Myometrial cell (primary cell): Measurements from ENCODE around the gene TRPC1. TPM values are rescaled to one million over a fixed set of nuclear protein-coding genes. Genes with fewer than 3 reads are reported as not detected.

Source experiments
- total RNA-seq: library from RNA; depleted of rRNA; stranded (reverse); fragments of >200 nt; gene quantifications from 2 replicates; pipeline ENCODE4 v1.2.3, GENCODE V29; 2015

Gene TRPC1
- total RNA-seq, result 7.3 and 21.0 TPM in 2 replicates

DNA sequence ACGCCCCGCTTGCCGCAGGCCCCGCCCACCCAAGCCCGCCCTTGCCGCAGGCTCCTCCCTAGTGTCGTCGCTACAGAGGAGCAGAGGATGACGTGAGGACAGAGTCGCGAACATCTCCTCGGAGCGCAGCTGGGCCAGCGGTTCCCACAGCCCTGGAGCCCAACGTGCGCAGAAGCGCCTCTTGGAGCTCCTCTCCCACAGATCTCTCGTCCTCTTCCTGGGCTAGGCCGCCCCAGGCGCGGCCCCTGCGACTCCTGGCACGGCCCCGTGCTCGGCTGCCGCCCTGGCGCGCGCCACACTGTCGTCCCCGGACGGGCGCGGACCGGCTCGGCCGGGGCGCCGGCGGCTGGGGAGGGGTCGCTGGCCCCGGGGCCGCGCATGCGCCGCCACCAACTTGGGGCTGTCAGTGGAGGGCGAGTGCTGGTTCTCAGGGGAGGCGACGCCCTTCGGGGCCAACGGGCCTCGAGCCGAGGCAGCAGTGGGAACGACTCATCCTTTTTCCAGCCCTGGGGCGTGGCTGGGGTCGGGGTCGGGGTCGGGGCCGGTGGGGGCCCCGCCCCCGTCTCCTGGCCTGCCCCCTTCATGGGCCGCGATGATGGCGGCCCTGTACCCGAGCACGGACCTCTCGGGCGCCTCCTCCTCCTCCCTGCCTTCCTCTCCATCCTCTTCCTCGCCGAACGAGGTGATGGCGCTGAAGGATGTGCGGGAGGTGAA, at the start of gene TRPC1:
Gene TRPC1 (plus strand): TSS at position 67 of the 714 bp plus-strand sequence. CDS start 526 bp downstream, at position 593.

Other genes with a start within 250 kb of the TRPC1 start
- 17.0 and 20.2 TPM in 2 replicates for gene ATR, start 145.3 kb upstream of the TRPC1 start, total RNA-seq
- gene PLS1, start 127.6 kb upstream of the TRPC1 start, total RNA-seq, result 0.53 and 0.58 TPM in 2 replicates
- gene PCOLCE2, start 165.0 kb downstream of the TRPC1 start, total RNA-seq, result 4.4 TPM in 1 of 2 replicates, not detected in the other
- gene PAQR9, start 239.6 kb downstream of the TRPC1 start, total RNA-seq, result not detected in 2 replicates